ENCODE data around the gene PHB1.
A peak's percentile ranks its signal among the peaks of the same experiment; 100 is the strongest.
"Not testable (repeated sequence)": the region's sequence is repeated elsewhere in the genome, so short reads cannot be mapped to it uniquely, and the experiment has no call there.

The PHB1 gene

DNA sequence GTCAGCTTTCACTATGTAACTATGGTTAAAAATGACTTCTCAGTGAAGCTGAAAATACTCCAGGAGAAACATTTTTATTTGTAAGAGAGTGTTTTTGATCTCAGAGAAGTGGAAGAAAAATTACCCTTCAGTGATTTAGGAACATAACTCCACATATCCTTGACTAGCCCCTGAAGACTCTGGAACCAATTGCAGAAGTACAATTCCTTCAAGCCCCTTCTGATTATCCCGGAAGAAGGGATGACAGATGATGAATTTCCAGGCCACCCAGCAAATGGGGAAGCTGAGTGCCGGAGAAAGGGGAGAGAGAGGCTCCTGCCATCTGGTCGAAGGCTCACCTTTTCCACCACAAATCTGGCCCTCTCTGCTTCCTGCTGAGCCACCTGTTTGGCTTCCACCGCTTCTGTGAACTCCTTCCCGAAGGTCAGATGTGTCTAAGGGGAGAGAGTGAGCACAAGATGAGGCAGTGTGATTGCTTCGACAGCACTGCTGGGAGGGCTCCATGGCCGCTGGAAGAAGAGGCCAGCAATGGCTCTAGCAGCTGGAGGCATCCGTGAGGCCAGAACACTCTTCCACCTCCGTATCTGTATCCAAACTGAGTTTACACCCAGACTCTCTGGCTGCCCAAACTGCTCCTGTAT, 8.1 kb downstream of the PHB1 start:
- no peak for DNase-seq (ENCODE audit: low spot score)
- no peak for FAIRE-seq

DNA sequence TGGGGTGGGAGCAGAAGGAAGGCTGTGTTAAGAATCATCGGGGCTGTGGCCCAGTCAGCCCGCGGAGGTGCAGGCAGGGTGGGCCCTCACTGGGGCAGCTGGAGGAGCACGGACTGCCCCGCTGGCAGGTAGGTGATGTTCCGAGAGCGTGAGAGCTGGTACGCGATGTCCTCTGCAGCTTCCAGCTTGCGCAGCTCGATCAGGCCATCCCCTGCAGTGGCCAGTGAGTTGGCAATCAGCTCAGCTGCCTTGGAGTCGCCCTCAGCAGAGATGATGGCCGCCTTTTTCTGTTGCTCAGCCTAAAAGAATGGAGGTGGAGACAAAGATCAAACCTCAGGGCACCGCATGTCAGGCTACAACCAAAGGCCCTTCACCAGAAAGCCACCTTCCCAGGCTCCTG, 9.8 kb downstream of the PHB1 start:
- DNase-seq (ENCODE audit: low spot score) = no peak
- FAIRE-seq = peak; percentile 27

DNA sequence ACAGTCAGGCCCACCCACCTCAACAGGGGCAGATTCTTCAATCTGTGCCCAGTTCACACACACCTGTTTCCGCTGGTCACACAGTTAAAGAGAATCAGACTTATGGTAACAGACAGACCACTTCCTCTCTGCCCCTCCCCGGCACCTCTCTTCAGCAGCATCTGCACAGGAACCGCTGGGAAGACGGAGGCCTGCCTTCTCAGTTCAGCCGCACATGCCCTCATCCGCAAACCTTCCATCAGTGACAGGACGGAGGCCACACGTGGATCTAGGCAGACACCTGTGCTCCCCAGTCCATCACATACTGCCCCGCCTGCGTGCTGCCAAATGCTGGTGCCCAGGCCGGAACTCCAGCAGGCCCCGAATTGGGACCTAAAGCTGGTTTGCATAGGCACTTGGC, 10.3 kb downstream of the PHB1 start:
- DNase-seq (ENCODE audit: low spot score) (no peak), FAIRE-seq (peak; percentile 30)

DNA sequence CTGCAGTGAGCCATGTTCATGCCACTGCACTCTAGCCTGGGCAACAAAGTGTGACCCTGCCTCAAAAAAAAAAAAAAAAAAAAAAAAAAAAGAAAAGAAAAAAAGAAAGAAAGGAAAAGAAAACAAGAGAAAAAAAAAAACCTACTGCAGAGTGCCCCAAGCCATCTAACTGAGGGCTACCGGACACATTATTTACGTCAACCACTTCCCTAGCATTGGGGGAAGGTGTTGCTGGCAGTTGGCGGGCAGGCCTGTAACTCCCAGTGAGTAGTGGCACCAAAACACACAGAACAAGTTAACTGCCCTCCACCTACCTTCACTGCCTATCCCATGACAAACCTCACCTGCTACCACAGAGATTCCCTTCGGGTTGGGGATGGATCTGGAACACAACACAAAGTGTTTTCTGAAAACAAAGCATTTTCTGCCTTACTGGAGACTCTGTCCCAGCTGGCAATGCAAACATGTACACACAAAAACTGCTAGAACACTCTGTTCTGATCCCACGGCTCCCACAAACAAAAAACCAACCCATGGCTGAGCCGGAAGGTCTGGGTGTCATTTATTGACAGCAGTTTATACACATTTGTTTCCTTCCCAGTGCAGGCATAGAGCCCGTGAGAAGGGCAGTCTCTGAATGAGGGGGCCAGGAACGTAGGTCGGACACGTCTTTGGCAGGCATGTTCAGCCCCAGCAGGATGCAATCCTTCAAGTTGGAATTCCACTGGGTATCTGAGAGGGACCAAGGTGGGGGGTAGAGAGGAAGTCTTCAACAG, 11.0 kb downstream of the PHB1 start:
- FAIRE-seq (no peak), DNase-seq (ENCODE audit: low spot score) (no peak)

DNA sequence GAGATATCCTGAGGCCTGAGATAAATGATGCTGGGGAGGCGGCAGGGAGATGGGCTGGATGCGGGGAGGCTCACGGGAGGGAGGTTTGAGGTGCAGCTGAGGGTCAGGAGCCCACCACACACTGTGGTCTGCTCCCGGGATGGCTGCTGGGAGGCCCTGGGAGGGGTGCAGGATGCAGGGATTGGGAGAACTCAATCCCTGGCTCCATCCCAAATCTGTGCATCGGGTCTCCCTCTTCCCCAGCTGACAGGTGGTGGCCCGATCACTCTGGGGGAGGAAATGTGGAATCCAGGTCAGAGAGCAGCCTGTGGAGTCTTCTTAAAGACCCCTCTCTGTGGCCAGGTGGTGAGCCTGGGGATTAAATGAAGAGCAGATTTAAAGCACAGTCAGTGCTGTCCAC, 12.0 kb downstream of the PHB1 start:
- FAIRE-seq = no peak
- no peak for DNase-seq (ENCODE audit: low spot score)

DNA sequence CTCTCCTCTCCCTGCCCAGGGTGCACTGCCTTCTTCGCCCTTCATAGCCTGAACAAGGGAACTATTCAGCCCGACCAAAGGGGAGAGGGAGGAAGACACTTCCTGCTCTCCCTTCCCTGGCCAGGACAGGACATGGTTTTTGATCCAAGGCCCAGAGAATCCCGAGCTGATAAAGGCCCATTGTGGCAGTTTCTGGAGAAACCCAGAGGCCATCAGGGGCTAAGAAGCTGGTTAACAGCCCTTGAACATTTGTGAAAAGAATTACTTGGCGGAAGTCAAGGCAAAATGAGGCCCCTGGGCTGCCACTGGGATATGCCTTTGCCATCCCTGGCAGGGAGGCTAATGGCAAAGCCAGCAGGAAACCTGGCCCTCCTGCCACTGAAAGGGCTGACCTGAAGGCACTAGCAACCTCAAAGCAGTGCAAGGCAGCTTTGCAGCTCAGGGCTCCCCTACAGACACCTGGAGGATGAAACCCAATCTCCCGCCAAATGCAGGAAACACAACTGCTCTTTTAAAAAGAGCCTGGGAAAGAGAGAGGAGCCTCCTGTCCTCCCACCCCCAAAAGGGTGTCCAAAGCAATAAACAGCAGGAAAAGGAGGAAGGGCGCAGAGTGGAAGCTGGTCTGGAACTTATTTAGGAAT, 12.6 kb downstream of the PHB1 start:
- DNase-seq (ENCODE audit: low spot score) (no peak), FAIRE-seq (no peak)

DNA sequence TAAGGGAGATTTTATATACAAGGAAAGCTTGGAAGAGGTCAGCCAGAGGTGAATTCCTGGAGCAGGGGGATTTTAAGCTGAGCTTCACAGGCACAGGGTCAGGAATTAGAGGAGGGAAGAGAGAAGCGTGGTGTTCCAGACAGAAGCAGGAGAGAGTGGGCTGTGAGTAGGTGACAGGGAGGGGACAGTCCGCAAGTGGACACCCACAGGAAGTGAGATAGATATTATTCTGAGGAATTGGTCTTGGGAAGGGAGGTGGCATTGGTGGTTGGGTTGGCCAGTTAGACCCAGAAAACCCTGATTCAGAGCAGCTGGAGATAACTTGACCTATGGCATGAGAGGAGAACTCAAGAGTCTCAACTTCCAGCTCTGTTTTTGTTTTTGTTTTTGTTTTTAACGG, 14.7 kb downstream of the PHB1 start:
- FAIRE-seq (no peak), DNase-seq (ENCODE audit: low spot score) (no peak)

DNA sequence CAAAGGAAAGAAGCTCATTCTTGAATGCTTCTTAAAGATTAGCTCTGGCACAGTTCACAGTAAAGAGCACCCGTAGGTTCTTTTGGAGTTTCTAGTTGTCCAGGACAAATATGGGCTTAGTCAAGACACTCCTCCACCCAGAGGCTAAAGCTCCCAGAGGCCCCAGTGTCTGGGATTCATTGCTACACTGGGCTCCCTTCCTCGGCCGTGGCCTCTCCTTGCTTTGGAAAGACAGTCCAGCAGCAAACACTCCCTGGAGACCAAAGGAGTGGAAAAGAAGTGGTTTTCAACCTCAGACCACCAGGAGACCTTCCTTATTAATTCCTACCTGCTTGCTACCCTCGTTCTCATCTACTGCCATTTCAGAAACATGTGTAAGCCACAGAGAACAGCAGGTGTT, 17.1 kb downstream of the PHB1 start:
- FAIRE-seq (no peak), DNase-seq (ENCODE audit: low spot score) (no peak)

DNA sequence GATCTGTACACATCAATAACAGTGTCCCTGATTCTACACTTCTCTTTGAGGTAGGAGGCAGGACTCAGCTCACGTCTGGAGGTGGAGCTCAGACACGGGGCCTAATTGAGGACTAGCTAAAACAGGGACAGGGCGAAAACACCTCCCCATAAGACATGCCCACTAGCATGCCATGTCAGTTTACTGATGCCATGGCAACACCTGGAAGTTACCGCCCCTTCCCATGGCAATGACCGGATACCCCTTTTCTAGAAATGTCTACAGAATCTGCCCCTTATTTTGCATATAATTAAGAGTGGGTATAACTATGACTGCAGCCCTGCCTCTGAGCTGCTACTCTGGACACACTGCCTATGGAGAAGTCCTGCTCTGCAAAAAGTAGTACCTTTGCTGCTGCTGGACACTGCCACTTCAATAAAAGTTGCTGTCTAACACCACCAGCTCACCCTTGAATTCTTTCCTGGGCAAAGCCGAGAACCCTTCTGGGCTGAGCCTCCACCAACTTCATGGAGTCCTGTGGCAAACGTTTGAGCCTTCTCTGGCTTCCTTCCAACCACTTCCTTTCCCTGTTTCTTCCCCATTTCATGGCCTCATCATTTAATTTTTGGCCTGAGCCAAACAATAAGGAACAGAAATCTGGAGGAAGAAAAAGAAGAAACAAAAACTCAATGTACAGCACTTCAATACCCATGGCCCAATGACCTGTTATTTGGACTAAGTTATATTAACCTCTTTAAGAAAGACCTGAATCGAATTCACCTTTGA, 21.0 kb downstream of the PHB1 start:
- FAIRE-seq = no peak

DNA sequence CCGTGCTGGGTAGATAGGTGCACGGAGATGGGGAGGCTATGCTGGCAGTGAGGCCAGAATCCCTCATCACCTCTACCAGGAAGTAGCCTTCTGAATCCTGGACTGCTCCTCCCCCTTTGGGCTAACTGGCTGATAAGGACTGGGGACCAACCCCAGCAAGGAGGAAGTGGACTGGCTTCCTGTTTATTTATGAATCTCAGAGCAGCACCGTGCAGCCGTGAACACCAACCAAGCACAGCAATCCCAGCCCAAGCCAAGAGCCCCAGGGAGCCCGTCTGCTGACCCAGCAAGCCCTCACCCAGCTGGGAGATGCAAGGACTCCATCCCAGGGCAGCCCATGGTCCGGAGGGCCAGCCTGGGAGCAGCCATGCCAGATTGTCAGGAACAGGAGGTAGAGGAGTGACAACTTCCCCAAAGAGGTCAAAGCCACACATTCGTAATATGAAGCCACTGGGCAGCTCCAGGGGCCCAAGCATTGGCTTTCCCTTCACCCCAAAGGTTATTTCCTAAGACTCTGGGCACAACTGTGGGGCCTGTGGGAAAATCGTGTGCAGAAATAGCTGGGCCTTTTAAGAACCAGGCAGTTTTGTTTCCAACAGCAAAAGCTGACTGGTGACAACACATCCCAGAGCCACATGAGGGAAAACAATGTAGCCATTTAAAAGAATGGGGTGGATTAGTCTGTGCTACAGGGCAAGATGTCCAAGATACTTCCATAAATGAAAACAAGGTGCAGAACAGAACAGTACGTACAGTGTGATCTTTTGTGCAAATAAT, 23.9 kb downstream of the PHB1 start:
- no peak for FAIRE-seq
- no peak for DNase-seq (ENCODE audit: low spot score)

More for the DNA sequence above, 21.0 kb downstream of the PHB1 start:
- no peak for DNase-seq (ENCODE audit: low spot score)

DNA sequence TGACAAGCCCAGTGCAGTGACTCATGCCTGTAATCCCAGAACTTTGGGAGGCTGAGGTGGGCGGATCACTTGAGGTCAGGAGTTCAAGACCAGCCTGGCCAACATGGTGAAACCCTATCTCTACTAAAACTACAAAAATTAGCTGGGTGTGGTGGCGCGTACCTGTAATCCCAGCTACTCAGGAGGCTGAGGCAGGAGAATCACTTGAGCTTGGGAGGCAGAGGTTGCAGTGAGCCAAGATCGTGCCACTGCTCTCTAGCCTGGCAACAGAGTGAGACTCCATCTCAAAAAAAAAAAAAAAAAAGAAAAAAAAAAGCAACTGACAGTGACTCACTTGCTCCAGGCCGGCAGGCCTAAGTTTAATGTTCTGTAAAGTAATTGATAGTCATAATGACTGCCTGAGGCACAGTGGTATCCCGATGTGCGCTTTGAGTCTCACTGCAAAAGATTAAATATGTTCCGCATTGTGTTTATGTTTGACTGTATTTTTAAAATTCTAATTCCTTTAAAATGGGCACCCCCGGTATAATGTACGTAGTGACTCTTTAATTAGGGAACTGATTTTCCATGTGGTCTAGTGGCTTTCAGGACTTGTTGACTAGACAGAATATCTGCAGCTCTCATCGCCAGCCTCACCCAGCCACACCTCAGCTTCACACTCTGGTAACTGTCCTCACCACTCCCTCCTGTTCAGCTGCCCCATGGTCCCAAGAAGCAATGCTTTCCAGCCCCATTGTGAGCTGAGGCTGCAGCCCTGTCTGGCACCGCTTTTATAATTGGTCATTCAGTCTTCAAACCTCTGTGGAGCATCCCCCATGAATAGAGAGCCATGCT, 25.0 kb downstream of the PHB1 start:
- FAIRE-seq; DNase-seq (ENCODE audit: low spot score): not testable (repeated sequence)

DNA sequence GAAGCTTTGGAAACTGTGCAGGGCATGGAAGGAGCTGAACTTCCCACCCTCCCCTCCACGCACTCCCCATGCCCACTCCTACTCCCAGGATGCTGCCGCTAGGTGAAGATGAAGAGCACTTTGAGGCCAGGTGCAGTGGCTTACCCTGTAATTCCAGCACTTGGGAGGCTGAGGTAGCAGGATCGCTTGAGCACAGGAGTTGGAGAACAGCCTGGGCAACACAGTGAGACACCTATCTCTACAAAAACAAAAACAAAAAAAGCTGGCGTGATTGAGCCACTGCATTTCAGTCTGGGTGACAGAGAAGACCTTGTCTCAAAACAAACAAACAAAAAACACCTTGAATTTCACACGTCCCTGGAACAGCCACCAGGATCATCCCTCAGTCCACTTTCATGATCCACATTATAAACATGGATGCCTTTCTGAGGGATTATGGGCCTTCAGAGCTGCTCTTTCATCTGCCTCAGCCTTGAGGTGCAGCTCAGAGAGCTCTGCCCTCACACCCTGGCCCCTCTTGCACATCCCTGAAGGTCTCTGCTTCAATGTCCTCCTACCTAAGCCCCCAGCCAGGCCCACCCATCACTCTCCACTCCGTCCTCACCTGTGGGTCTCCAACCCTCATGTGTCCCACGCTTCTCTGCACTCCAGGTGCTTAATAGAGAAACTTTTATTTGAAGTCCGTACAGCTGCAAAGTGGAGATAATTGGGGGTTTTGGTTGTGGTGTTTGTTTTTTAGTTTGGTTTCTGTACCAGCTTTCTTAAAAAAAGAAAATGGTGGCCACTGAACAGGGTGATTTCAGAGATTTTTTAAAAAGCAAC, 25.8 kb downstream of the PHB1 start:
- DNase-seq (ENCODE audit: low spot score) (no peak), FAIRE-seq (no peak)

DNA sequence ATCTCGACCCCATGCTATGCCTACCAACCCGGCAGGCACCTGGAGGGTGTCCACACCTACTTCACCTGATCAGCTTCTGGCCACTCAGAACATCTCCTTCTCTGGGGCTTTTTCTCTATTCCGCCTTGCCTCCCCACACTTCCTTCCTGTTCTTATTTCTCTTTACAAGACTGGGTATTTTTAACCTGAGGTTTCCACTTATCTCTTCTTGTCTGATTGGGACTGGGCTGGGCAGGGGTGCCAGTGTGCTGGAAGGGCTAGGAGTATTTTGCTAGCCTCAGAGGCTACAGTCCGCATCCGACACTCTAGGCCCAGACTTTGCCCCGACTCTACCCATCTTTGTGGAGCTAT, 26.4 kb downstream of the PHB1 start:
- FAIRE-seq = no peak
- no peak for DNase-seq (ENCODE audit: low spot score)

DNA sequence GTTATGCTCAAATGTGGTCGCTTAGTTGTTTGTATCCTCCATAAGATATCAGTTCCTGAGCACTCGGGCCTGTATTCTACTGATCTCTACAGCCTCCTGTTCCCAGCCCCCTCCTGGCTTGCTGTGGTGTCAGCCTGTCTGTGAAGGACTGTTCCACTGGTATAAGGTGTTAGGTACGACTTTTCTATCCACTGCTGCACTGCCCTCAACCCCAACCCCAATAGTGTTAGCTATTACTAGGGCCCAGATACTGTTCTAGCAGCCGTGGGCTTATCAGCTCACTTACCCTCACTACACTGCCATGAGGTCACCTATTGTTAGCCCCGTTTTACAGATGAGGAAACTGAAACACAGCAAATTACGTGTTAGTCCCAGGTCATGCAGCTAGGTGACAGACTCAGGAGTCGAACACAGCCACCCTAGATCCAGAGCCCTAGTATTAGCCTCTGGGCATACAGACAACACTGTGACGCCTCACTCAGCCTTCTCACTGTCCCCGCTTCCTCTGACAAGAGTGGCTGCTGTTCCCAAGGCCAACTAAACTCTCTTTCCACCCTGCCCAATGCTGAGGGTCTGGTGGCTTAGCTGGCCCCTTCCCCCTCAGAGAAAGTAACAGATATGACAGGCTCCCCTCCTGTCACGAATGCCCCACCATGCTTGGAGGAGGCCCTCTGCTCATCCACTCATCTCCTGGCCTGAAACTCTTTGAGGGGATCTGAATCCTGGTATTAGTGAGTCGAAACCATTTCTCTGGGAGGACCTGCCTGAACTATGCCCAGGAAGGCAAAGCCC, 27.0 kb downstream of the PHB1 start:
- DNase-seq (ENCODE audit: low spot score) = no peak
- no peak for FAIRE-seq

DNA sequence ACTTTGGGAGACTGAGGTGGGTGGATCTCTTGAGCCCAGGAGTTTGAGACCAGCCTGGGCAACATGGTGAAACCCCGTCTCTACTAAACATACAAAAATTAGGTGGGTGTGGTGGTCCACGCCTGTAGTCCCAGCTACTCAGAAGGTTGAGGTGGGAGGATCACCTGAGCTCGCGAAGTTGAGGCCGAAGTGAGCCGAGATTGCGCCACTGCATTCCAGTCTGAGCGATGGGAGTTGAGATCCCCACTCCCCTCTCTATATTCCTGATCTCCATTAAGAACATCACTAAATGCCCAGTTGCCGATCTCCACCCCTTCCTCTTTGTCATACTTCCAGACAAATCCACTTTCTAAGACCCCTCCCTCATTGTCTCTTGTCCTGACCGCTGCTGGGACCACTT, 28.3 kb downstream of the PHB1 start:
- no peak for DNase-seq (ENCODE audit: low spot score)
- FAIRE-seq = no peak

DNA sequence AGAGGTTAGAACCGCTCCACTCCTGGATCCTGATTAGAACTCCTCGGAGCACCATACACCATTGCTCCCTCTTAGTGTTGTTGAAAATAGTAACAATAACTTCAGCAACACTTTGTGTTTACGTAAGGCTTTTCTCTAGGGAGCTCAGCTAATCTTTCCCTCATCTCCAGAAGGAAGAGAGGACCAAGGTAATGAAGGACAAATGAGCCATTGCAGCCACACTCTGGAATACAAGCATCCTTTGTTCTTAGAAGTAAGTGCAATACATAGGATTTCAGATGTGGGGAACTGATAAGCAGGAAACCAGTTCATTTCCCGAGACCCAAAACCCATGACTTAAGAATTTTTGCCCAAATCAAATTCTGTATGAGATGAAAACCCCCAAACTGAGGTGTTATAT, 29.7 kb downstream of the PHB1 start:
- FAIRE-seq (no peak), DNase-seq (ENCODE audit: low spot score) (no peak)

DNA sequence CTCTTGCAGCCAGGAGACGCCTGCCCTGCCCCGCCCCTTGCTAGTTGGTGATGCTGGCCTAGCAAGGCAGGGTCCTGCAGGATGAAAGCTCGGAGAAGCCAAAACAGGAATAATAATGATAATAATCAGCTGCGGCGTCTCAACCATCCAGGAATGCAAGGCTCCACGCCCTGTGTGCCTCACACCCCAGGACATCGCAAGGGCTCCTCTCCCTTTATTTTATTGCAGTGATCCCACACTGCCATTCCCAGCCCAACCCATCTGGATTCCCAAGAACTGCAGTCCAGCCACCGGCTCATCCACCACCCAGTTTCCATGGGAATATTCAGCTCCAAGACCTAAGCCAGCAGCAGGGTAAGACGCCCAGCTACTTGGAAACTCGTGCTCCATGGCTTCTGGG, 31.6 kb downstream of the PHB1 start:
- DNase-seq (ENCODE audit: low spot score) = no peak
- FAIRE-seq = no peak

DNA sequence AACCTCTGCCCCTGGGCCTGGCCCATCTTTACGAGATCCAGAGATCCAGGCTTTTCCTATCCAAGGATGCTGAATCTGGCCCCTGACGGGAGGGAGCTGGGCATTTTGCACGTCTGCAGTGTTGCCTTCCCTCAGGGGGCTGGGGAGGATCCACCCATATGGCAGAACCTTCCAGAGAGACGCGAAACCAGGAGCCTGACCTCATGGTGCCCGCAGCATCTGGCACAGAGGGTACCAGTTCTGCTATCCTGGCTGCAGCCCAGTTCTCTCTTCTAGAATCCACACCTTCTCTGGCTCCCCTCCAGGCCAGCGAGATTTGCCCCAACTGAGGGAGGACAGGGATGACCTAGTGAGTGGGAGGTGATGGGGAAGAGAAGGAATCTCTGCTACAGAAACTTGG, 32.1 kb downstream of the PHB1 start:
- DNase-seq (ENCODE audit: low spot score) (no peak), FAIRE-seq (no peak)

DNA sequence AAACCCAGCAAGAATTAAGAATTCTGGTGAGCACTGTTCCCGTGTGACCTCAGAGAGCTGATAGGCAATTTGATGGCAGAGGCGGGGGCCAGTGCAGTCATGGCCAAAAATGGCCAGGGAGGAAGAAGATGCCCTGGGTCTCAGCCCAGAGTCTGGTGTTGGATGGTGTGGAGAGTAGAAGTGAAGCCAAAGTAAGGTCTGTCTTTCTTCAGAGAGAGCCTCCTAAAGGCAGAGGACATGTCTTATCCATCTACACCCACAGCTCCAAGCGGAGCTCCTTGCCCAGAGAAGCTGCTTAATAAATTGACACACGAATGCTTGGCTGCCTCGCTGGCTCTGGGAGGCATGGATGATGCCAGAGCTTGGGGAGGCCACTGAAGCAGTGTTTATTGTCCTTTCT, 32.9 kb downstream of the PHB1 start:
- DNase-seq (ENCODE audit: low spot score) = no peak
- FAIRE-seq = no peak
